Superior temporal gyrus (tissue), 1 donor: ENCODE data around the gene CYTH2.

Experiments used
- DNase-seq: peaks from one replicate; pipeline ENCODE4 v3.0.0-alpha.2; 2016; ENCODE audit errors: extremely low spot score

Gene CYTH2, protein sequence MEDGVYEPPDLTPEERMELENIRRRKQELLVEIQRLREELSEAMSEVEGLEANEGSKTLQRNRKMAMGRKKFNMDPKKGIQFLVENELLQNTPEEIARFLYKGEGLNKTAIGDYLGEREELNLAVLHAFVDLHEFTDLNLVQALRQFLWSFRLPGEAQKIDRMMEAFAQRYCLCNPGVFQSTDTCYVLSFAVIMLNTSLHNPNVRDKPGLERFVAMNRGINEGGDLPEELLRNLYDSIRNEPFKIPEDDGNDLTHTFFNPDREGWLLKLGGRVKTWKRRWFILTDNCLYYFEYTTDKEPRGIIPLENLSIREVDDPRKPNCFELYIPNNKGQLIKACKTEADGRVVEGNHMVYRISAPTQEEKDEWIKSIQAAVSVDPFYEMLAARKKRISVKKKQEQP

GRCh38 chr19:48469289-48469881 is at the start of gene CYTH2:
TSS of gene CYTH2 (plus strand) at chr19:48469369. CDS start at chr19:48469508, 139 bp downstream.
- peak; percentile 66 for DNase-seq

DNA sequence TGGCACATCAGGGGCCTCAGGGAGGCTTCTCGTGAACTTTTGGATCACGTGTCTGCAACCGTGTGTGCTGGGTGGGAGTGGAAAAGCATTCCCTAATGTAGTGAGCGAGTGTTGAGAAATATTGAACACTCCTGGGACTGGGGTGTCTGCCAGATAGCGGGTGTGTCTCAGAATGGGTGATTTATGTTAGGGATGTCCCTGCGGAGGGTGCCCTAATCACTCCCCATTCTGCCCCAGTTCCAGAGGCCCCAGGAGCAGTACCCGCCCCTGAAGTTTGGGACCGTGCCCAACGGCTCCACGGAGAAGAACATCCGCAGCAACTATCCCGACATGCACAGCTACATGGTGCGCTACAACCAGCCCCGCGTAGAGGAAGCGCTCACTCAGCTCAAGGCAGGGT is 47.6 kb upstream of the CYTH2 start:
- no peak for DNase-seq

DNA sequence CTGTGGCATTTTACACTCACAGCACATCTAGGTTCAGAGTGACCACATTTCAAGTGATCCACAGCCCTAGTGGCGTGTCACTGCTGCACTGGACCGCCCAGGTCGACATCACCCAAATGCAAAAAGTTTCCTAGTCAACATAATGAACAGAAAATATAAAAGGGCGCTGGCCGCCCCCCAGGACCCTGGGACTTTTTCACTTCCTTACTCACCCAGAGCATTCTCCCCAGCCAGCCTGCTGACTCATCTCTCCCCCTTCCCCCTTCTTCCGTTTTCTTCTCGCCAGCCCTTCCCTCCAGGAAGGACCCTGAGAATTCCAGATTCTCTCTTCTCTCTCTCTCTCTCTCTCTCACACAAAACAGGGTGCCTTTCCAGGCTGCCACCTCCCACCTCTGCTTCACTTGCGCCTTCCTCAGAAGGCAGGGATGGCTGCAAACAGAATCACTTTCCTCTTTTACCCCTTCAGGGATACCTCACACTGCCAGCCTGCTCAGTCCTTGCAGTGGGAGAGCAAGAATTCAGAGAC is 44.4 kb upstream of the CYTH2 start:
- DNase-seq = peak; percentile 17

- DNase-seq = no peak
Measured at GRCh38 chr19:48428670-48429069, 40.5 kb upstream of the CYTH2 start.

GRCh38 chr19:48433337-48433736 is 35.8 kb upstream of the CYTH2 start:
- DNase-seq = no peak

DNA sequence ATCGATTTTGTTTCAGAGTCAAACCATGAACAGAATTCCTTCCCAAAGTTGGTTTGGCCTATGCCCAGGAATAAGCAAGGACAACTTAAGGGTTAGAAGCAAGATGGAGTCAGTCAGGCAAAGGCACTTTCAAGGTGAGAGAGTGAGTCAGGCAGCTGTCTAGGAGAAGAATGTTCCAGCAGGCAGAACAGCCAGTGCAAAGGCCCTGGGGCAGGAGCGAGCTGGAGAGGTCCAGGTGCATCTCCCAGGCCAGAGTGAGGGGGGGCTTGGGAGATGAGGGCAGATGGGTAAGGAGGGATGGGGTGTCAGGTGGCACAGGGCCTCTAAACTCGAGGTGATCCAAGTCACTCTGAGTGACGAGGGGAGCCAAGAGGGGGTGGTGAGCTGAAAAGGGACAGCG is 32.6 kb upstream of the CYTH2 start:
- no peak for DNase-seq

GRCh38 chr19:48441360-48442050 is 27.7 kb upstream of the CYTH2 start:
- DNase-seq = no peak

DNA sequence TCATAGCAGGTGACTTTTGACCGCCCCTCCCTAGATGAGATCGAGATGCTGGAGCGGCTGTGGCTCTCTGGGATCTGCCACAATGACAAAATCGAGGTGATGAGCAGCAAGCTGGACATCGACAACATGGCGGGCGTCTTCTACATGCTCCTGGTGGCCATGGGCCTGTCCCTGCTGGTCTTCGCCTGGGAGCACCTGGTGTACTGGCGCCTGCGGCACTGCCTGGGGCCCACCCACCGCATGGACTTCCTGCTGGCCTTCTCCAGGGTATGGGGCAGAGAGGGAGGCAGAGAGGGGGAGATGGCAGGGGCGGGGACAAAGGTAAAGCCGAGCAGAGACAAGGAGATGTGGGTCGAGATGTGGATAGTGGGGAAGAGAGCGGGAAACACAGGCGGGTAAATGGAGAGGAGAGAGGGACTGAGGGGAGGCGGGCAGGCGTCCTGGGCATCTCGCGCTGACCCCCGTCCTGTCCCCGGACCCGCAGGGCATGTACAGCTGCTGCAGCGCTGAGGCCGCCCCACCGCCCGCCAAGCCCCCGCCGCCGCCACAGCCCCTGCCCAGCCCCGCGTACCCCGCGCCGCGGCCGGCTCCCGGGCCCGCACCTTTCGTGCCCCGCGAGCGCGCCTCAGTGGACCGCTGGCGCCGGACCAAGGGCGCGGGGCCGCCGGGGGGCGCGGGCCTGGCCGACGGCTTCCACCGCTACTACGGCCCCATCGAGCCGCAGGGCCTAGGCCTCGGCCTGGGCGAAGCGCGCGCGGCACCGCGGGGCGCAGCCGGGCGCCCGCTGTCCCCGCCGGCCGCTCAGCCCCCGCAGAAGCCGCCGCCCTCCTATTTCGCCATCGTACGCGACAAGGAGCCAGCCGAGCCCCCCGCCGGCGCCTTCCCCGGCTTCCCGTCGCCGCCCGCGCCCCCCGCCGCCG is 26.8 kb upstream of the CYTH2 start:
- DNase-seq = no peak

- DNase-seq = no peak
Measured at GRCh38 chr19:48443256-48443655, 25.9 kb upstream of the CYTH2 start.

DNA sequence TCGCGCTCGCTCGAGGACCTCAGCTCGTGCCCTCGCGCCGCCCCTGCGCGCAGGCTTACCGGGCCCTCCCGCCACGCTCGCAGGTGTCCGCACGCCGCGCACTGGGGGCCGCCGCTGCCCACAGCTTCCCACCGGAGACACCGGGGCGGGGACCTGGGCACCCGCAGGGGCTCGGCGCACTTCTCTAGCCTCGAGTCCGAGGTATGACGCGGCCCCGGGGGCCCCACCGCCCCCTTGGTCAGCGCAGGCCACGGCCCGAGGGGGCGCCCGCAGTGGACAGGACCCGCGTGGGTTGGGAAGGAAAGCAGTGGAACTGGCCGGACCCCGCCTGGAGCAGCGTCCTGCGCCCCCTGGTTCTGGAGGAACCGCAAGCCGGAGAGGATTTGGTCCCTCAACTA is 25.4 kb upstream of the CYTH2 start:
- DNase-seq = no peak

GRCh38 chr19:48444129-48444935 is 24.8 kb upstream of the CYTH2 start:
- no peak for DNase-seq

- DNase-seq = no peak
Measured at GRCh38 chr19:48444936-48445200, 24.3 kb upstream of the CYTH2 start.

- DNase-seq = no peak
Measured at GRCh38 chr19:48445256-48445605, 23.9 kb upstream of the CYTH2 start.

DNA sequence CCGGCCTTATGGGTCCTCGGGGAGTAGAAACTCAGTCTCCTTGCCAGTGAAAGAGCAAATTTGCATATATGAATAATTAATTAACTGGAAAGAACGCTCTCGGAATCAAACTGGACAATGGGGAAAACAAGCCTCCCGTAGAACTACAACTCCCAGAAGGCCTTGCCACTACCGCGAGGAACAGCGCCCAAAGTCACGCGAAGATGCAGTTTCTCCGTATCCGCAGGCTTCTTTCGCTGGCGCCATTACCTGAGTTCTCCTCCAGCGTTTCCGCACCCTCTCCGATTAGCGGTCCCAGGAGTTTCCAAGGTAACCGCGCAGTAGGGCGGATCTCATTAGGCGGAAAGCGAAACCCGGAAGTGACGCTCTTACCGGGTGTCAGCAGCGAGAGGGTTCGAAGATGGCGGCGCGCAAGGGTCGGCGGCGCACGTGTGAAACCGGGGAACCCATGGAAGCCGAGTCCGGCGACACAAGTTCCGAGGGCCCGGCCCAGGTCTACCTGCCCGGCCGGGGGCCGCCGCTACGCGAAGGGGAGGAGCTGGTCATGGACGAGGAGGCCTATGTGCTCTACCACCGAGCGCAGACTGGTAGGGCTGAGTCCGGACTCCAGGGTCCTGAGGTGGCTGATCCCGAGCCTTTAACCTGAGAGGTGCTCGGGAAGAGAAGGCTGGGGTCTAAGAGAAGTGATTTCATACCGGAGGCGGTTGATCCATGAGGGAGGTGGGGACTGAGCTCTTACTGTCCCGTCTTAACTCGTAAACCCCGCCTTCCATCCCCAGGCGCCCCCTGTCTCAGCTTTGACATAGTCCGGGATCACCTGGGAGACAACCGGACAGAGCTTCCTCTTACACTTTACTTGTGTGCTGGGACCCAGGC is 23.3 kb upstream of the CYTH2 start, which contains the start of gene GRWD1:
Gene GRWD1 (plus strand): TSS at position 378 of the 876 bp plus-strand sequence. CDS start 23 bp downstream, at position 401.
- peak; percentile 96 for DNase-seq

DNA sequence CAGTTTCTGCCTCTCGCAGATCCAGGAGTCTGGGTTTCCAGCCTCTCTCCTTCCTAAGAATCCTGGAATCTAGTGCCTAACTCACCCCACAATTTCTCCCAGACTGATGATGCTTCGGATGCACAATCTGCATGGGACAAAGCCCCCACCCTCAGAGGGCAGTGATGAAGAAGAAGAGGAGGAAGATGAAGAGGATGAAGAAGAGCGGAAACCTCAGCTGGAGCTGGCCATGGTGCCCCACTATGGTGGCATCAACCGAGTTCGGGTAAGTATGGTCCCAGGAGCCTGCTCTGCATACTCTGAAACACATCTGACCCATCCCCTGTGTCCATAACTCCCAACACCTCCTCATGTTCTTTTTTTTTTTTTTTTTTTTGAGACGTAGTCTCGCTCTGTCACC is 22.6 kb upstream of the CYTH2 start:
- no peak for DNase-seq

GRCh38 chr19:48448563-48448962 is 20.6 kb upstream of the CYTH2 start:
- DNase-seq = no peak

- no peak for DNase-seq
Measured at GRCh38 chr19:48450441-48450840, 18.7 kb upstream of the CYTH2 start.

GRCh38 chr19:48450863-48451262 is 18.3 kb upstream of the CYTH2 start:
- DNase-seq = no peak

- no peak for DNase-seq
Measured at GRCh38 chr19:48451624-48452023, 17.5 kb upstream of the CYTH2 start.
